Fibroblast of skin of left quadriceps (primary cell): Measurements from ENCODE around the gene TBCK.
"Not testable (repeated sequence)": the region's sequence is repeated elsewhere in the genome, so short reads cannot be mapped to it uniquely, and the experiment has no call there.

Source experiments
- DNase-seq, 2 experiments: peaks; one replicate each; pipeline ENCODE4 v3.0.0-alpha.2; 2013; ENCODE audit warnings: low read depth in 2 of 2

The TBCK gene

DNA sequence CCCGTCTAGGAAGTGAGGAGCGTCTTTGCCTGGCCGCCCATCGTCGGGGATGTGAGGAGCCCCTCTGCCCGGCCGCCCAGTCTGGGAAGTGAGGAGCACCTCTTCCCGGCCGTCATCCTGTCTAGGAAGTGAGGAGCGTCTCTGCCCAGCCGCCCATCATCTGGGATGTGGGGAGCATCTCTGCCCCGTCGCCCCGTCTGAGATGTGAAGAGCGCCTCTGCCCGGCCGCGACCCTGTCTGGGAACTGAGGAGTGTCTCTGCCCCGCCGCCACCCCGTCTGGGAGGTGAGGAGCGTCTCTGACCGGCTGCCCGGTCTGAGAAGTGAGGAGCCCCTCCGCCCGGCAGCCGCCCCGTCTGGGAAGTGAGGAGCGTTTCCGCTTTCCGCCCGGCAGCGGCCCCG, 5.2 kb upstream of the TBCK start:
- DNase-seq = not testable (repeated sequence)

DNA sequence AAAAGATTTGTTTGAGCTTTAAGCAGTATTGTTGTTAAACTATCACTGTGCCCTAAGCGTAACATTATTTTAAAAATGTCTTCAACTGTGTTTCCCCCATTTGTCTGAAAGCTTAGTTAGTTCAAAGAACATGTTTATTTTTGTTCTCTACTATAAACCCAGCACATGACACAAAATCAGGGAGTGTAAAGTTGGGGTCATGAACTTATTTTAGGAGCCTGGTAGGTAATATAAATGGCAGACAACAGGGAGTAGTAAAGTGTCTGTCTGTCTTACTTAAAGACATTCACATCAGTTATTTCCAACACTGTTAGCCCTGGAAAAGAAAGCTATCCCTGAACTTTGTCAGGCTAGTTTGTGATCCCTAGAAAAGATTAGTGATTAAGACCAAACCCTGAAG, 4.2 kb upstream of the TBCK start:
- DNase-seq = no peak

DNA sequence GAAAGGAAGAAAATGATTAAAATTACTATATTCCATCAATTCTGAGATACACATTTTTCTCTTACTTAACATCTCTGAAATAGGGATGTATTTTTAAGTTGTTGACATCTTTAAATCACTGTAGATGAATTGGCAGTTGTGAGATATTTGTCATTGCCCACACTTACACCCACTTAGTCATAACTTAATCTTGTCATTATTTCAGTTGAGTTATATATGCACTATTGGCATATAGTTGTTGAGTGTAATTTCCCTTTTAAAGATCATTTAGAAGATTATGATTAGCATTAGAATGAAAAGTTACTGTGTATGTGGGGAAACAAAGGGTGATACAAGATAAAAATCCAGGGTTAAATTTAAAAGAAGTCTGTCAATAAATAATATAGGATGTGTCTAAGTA, 2.5 kb upstream of the TBCK start:
- DNase-seq = no peak

- no peak for DNase-seq
Measured at GRCh38 chr4:106317815-106318214, 1.8 kb upstream of the TBCK start.

GRCh38 chr4:106316773-106317409, 882 bp upstream of the TBCK start:
- DNase-seq = no peak

DNA sequence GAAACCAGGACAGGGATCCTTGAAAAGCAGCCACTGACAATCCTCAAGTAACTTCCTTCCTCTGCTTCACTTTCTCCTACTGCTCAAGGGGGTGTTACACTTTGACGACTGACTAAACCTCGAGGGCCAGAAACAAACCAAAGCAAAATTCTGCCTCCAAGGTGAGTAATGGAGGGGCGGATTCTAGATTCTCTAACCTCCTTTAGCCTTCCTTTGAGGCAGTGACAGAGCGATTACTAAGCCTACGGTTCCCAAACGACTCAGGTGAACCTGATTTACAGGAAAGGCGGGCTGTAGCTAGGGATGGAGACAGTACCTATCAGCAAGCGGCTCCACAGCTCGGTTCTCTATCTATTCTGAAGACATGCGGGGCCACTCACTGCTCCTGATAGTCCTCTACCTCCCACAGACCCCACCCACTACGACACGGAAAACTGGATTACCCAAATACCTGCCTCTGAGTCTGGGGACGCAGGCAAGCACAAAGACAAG, 487 bp downstream of the TBCK start:
- no peak for DNase-seq

DNA sequence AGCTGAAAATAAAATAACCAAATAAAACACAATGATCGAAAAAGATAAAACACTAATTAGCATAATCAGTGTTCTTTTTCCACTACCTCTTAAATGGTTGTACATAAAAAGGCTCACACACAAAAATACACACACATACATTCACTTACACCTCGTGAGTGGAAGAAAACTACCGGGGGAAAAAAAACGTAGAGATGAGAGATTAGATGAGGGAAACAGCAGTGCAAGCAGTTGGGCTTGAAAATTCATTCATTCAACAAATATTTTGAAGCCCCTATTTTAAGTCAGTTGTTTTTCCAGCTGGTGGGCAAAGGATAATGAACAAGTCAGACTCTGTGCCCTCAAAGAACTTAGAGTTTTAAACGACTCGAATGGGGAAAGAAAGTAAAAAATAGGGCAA, 1.0 kb downstream of the TBCK start:
- no peak for DNase-seq

DNA sequence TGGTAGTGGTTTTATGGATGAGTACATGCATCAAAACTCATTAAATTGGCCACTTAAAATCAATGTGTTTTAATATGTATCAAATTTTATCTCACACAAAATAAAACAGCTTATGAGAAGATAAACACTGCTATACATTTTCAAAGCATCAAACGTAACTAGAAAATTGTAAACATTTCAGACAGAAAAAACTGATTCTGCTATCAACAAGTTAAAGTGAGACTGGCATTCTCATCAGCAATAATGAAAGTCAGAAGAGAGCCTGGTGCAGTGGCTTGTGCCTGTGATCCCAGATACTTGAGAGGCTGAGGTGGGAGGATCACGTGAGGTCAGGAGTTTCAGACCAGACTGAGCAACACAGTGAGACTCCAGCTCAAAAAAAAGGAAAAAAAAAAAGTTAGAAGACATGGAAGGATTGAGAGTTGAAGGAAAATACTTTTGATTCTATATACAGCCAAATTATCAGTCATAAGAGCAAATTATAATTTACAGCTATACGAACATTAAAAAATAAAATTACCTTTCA, 2.9 kb downstream of the TBCK start:
- no peak for DNase-seq

GRCh38 chr4:106312377-106312776, 3.6 kb downstream of the TBCK start:
- peak; percentile 58 to 61 for DNase-seq

- no peak for DNase-seq
Measured at GRCh38 chr4:106306561-106306960, 9.4 kb downstream of the TBCK start.

- DNase-seq = no peak
Measured at GRCh38 chr4:106305435-106306055, 10.5 kb downstream of the TBCK start.

GRCh38 chr4:106304632-106305031, 11.4 kb downstream of the TBCK start:
- DNase-seq = no peak

- DNase-seq = no peak
Measured at GRCh38 chr4:106303548-106304281, 12.3 kb downstream of the TBCK start.

GRCh38 chr4:106302062-106302438, 14.0 kb downstream of the TBCK start:
- DNase-seq = no peak

DNA sequence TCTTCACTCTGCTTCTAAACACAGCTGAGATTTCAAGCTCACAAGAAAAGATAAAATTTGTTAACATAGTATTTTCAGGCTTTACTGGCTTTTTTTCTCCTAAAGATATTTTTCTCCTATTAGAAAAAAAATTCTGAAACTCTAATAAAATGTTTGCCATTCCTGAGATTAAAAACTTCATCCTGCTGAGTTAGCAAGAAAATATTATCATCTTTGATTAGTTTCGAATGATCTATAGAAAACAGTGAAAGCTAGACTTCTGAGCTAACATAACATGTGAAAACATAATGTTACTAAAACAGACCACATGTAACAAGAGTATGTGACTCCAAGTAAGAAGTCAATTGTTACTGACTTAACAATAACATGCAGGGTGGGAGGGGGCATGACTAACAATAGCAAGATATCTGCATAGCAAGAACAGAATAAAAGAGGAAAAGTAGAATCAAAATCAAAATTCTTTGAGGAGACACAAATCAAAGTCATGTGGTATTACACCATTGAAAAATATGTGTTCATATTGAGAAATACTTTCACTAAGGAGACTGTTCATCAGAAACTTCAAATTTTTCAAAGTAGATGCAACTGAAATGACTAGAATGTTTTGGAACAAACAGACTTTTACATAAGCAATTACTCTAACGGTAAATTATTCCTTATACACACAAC, 14.5 kb downstream of the TBCK start:
- no peak for DNase-seq

GRCh38 chr4:106299977-106300376, 16.0 kb downstream of the TBCK start:
- DNase-seq = no peak

DNA sequence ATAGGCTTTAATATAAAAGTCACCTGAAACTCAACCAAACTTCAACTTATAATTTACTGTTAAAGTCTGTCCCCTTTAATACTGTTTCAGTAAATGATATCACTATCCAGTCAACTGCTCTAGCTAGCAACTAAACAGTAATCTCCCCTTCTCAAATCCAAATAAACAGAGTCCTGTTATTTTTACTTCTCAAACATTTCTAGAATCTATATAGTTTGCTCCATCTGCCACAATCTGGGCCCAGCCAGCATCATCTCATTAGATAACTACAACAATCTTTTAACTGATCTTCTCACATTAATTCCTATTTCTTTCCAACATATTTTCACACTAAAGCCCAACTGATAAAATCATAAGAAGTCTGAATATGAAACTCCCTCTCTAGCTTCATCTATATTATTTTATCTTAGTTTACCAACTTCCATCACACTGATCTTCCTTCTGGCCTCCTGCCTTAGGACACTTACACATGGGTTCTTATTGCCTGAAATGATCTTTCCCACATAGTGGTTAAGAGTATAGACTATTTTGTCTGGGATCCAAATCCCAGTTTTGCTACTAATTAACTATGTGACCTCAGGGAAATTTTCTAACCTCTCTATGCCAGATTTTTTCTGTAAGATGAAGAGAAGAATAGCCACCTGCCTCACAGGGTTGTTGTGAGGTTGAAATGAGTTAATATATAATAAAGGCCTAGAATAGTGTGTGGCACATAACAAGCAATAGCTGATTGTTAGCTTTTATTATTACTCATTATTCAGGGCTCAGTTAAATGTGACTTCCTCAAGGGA, 18.6 kb downstream of the TBCK start:
- no peak for DNase-seq

- no peak for DNase-seq
Measured at GRCh38 chr4:106294062-106294461, 21.9 kb downstream of the TBCK start.

DNA sequence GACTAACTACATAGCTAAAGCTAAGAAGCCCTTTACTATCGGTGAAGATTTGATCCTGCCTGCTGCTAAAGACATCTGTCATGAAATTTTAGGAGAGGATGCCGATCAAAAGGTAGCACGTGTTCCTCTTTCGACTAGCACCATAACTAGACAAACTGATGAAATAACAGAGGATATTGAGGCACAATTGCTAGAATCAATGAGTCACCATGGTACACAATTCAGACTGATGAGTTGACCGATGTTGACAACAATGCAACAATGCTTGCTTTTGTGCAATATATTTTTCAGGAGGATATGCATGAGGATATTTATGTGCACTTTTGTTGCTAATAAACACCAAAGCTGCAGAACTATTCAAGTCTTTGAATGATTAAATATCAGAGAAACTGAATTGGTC, 24.3 kb downstream of the TBCK start:
- DNase-seq = no peak

DNA sequence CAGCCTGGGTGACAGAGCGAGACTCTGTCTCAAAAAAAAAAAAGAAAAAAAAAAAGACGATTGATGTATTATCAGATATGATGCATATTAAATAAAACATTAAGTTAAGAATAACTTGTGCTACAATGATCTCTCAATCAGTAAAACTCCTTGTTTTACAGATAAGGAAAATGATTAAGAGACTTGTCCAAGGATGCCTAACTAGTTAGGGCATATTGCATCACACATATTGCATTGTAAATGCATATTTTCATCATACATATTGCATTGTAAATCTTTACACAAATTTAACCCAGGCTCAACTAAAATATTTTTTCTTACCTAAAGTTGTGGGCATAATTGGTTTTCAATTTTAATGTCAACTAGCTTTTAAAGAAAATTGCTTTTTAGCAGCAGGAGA, 26.3 kb downstream of the TBCK start:
- DNase-seq = no peak

DNA sequence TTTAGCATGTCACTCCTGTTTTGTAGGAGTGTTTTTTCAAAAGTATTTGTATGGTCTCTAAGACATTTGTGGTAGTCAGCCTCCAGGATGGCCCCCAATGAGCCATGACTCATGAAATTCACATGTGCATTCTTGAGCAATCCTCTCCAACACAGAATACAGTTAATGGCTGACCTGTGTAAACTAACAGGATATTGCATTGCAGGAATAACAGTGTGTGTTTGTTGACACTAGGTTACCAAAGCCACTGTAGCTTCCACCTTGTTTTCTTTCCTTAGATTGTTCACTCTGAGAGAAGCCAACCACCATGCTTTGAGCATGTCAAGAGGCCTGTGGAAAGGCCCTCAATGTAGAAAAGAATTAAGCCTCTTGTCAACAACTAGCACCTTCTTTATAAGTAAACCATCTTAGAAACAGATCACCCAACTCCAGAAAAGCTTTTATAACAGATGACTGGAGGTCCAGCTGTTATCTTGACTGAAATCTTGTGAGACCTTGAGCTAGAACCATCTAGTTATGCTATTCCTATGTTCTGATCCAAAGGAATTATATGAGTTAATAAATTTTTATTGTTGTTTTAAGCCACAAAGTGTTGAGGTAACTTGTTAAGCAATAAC, 28.5 kb downstream of the TBCK start:
- DNase-seq = peak; percentile 79 to 80
